GM12878 (cell line): ENCODE results near the gene GFRA1. TPM values are rescaled to one million over a fixed set of nuclear protein-coding genes. Genes with fewer than 3 reads are reported as not detected.

Experiments used
- ATAC-seq: fragments of 200-7000 bp; cut with Tn5 transposase; 3 replicates; pipeline ENCODE4 v1.9.1; 2020; ENCODE audit warnings: mild to moderate bottlenecking, moderate library complexity
- BruUV-seq: library from RNA; stranded (reverse); fragments of 400-500 nt; replicated peaks from 2 replicates; lab custom pipeline; 2021; lab: Mats Ljungman, UMichigan
- CTCF ChIA-PET: fragments of 300-600 bp; sonication (Branson Sonifier 250); formaldehyde crosslinking; extraction: SDS; loops from one replicate; lab custom pipeline; 2021; ENCODE audit warnings: inconsistent platforms; lab: Yijun Ruan, JAX
- POLR2A ChIA-PET: fragments of 350-600 bp; formaldehyde crosslinking; extraction: SDS; loops from one replicate; lab custom pipeline; 2021; ENCODE audit warnings: inconsistent platforms; lab: Charles Lee
- RAD21 ChIA-PET: fragments of 300-600 bp; sonication (Branson Sonifier 250); formaldehyde crosslinking; loops from one replicate; lab custom pipeline; 2023; ENCODE audit warnings: antibody characterized with exemption; ENCODE audit not compliant: unreplicated experiment; lab: Charles Lee
- SMC1A ChIA-PET: fragments of 300-600 bp; sonication (Branson Sonifier 250); formaldehyde crosslinking; loops from one replicate; lab custom pipeline; 2023; ENCODE audit not compliant: unreplicated experiment, uncharacterized antibody; lab: Charles Lee
- DNase-seq: peaks from one replicate; pipeline ENCODE4 v3.0.0-alpha.2; 2011; ENCODE audit warnings: low read depth, low spot score
- FAIRE-seq: peaks from 3 replicates; lab custom pipeline; 2011; peaks lifted over from hg19 to GRCh38; lab: Jason Lieb, UNC
- H2AFZ ChIP-seq: 2 replicates; pipeline ENCODE4 v1.6.0; 2011; ENCODE audit warnings: low read depth, low read length, control low read depth; ENCODE audit not compliant: control insufficient read depth
- H3K27ac ChIP-seq: 2 replicates; pipeline ENCODE4 v1.5.1; 2011; ENCODE audit warnings: control low read depth; ENCODE audit not compliant: control insufficient read depth, insufficient read depth
- H3K27me3 ChIP-seq, 2 experiments: replicated peaks in 1 of 2; 2 replicates each; pipeline versions ENCODE4 v1.6.0 to v1.6.1; 2011; ENCODE audit warnings: low read length in 1 of 2; ENCODE audit not compliant: control insufficient read depth in 2 of 2, insufficient read depth in 2 of 2
- H3K36me3 ChIP-seq, 2 experiments: 2 replicates each; pipeline ENCODE4 v1.5.1; 2011; ENCODE audit warnings: low read length in 1 of 2; ENCODE audit not compliant: control insufficient read depth in 2 of 2, insufficient read depth in 2 of 2
- H3K4me1 ChIP-seq: 2 replicates; pipeline ENCODE4 v1.6.1; 2011; ENCODE audit warnings: mild to moderate bottlenecking, low read length, moderate library complexity, mixed read lengths; ENCODE audit not compliant: control insufficient read depth, insufficient read depth
- H3K4me2 ChIP-seq: 2 replicates; pipeline ENCODE4 v1.6.0; 2011; ENCODE audit warnings: control low read depth; ENCODE audit not compliant: control insufficient read depth, insufficient read depth
- H3K4me3 ChIP-seq: fragments of 200-600 bp; sonication (generic); 2 replicates; pipeline ENCODE4 v1.5.1; 2016
- H3K79me2 ChIP-seq: 2 replicates; pipeline ENCODE4 v1.6.0; 2011; ENCODE audit warnings: low read length; ENCODE audit not compliant: control insufficient read depth, insufficient read depth
- H3K9ac ChIP-seq: 2 replicates; pipeline ENCODE4 v1.8.0; 2011; ENCODE audit warnings: low read length, control low read depth, mixed read lengths; ENCODE audit not compliant: control insufficient read depth, insufficient read depth
- H3K9me3 ChIP-seq: replicated peaks from 3 replicates; pipeline ENCODE4 v1.5.1; 2011; ENCODE audit warnings: mild to moderate bottlenecking, low read length; ENCODE audit not compliant: control insufficient read depth, insufficient read depth
- H4K20me1 ChIP-seq: 2 replicates; pipeline ENCODE4 v1.6.0; 2011; ENCODE audit not compliant: control insufficient read depth, insufficient read depth
- CBFB ChIP-seq: IDR thresholded peaks from 2 replicates; pipeline ENCODE4 v1.6.1; 2016; ENCODE audit warnings: antibody characterized with exemption, low read depth
- CBX3 ChIP-seq: fragments of 200-600 bp; sonication (generic); IDR thresholded peaks from 2 replicates; pipeline ENCODE4 v1.6.1; 2016; ENCODE audit warnings: low read depth, borderline replicate concordance
- ESRRA ChIP-seq: IDR thresholded peaks from 2 replicates; pipeline ENCODE4 v1.6.1; 2012; ENCODE audit warnings: mild to moderate bottlenecking, low read length, improper control_type of control experiment
- FOXM1 ChIP-seq: IDR thresholded peaks from 2 replicates; pipeline ENCODE4 v1.6.1; 2012; ENCODE audit warnings: low read depth, mild to moderate bottlenecking, inconsistent platforms, low read length, moderate library complexity
- IRF4 ChIP-seq: IDR thresholded peaks from 2 replicates; pipeline ENCODE4 v1.6.1; 2011; ENCODE audit warnings: low read depth, low read length
- NFYB ChIP-seq: IDR thresholded peaks from 2 replicates; pipeline ENCODE4 v1.6.1; 2011; ENCODE audit warnings: low read depth, mild to moderate bottlenecking, low read length, improper control_type of control experiment, moderate library complexity; ENCODE audit not compliant: insufficient read depth
- PKNOX1 ChIP-seq: fragments of 450-650 bp; IDR thresholded peaks from 2 replicates; pipeline ENCODE4 v1.6.1; 2016; ENCODE audit warnings: mild to moderate bottlenecking
- RCOR1 ChIP-seq: conservative IDR thresholded peaks from 2 replicates; pipeline ENCODE4 v1.6.1; 2012; ENCODE audit warnings: low read depth, low read length, improper control_type of control experiment
- RUNX3 ChIP-seq: IDR thresholded peaks from 2 replicates; pipeline ENCODE4 v1.6.1; 2012; ENCODE audit warnings: low read length, inconsistent platforms
- SMAD5 ChIP-seq: IDR thresholded peaks from 2 replicates; pipeline ENCODE4 v1.6.1; 2016; ENCODE audit warnings: antibody characterized with exemption, low read depth
- SPI1 ChIP-seq: IDR thresholded peaks from 2 replicates; pipeline ENCODE4 v1.6.1; 2011; ENCODE audit warnings: low read depth, mild to moderate bottlenecking, low read length, moderate library complexity, borderline replicate concordance; ENCODE audit not compliant: insufficient read depth
- SREBF1 ChIP-seq: IDR thresholded peaks from 2 replicates; pipeline ENCODE4 v1.6.1; 2012; ENCODE audit warnings: mild to moderate bottlenecking, low read length
- STAT3 ChIP-seq: IDR thresholded peaks from 2 replicates; pipeline ENCODE4 v1.6.1; 2011; ENCODE audit warnings: low read depth, low read length, improper control_type of control experiment
- YBX1 ChIP-seq: fragments of 450-650 bp; IDR thresholded peaks from 2 replicates; pipeline ENCODE4 v1.6.1; 2016; ENCODE audit warnings: antibody characterized with exemption
- ZBTB11 ChIP-seq: fragments of 450-650 bp; formaldehyde crosslinking; IDR thresholded peaks from 2 replicates; pipeline ENCODE4 v1.5.0; 2022; ENCODE audit warnings: mild to moderate bottlenecking, missing genetic modification characterization
- WGBS: methylation state at CpG from one replicate; pipeline ENCODE4 v1.1.6; 2016; ENCODE audit warnings: low lambda C conversion rate; ENCODE audit not compliant: insufficient replicate concordance, insufficient coverage; ENCODE audit errors: missing lambda C conversion rate; 5-methylcytosine and 5-hydroxymethylcytosine counted together
- in situ Hi-C: fragments of 300-500 bp; cut with MboI; formaldehyde crosslinking; loops from 9 replicates; pipeline ENCODE4 v1.14.3; 2018; ENCODE audit warnings: mixed read lengths
- intact Hi-C: fragments of 100-400 bp; cut with micrococcal nuclease; formaldehyde crosslinking; loops from one replicate; pipeline ENCODE4 v1.14.2; 2022; ENCODE audit not compliant: unreplicated experiment
- polyA plus RNA-seq, 11 experiments: library from polyadenylated mRNA; depleted of rRNA in 4 of 11; unstranded in 6 of 11; stranded (reverse) in 5 of 11; fragments of >200 nt; fragmentation: Nextera tagmentation in 4 of 11; fragmentation: Illumina TruSeq in 1 of 11; extraction: Ambion mirVana in 4 of 11; extraction: Trizol in 1 of 11; gene quantifications; 1 replicate in 1 of 11; 2 replicates in 10 of 11; pipeline versions ENCODE4 v1.2.1 to v1.2.3, GENCODE V29; 2011 to 2016; ENCODE audit warnings: inconsistent platforms in 2 of 11, missing spikeins in 2 of 11, low read depth in 1 of 11
- total RNA-seq, 4 experiments: library from RNA; depleted of rRNA in 3 of 4; stranded (reverse); fragments of >200 nt in 3 of 4; fragmentation: Illumina TruSeq in 1 of 4; extraction: Trizol in 1 of 4; gene quantifications; 2 replicates each; pipeline versions ENCODE4 v1.2.1 to v1.2.3, GENCODE V29; 2013 to 2021

Gene GFRA1
- total and polyA plus RNA-seq, 10 of the 15 experiments (the other 5 are each of a cell fraction or from before 2014, with no cell fraction given) = 0.05 to 0.19 TPM; not detected in 8

- H3K27me3 ChIP-seq = peaks cover 0 to 1% of the 10 kb centered on the region in 2 experiments; a peak in 1 of 4 replicates
- H2AFZ ChIP-seq = no peak overlapping the region
- CTCF ChIA-PET = no interaction called here
- RAD21 ChIA-PET = no interaction called here
- no peaks in the 10 kb centered on the region for H3K36me3 ChIP-seq
- H3K4me3 ChIP-seq = no peak overlapping the region
- FAIRE-seq (no peak), DNase-seq (no peak), ATAC-seq (no peak)
- POLR2A ChIA-PET = interaction anchor here (0.5 kb wide), 1 partner anchor 648 kb away, joined by 3 read pairs; no protein-coding TSS in a partner anchor
- TF ChIP-seq IRF4 (no peak), FOXM1 (no peak), ESRRA (no peak), NFYB (no peak), RCOR1 (no peak), YBX1 (no peak), CBX3 (no peak), SMAD5 (no peak), CBFB (no peak), RUNX3 (no peak), STAT3 (no peak), SREBF1 (no peak), PKNOX1 (no peak), ZBTB11 (CRISPR knock-in tag) (no peak), SPI1 (no peak)
- in situ Hi-C loops = no loop called here
- H3K9ac ChIP-seq = no peak overlapping the region
- no TSS peak for BruUV-seq
- no peaks in the 10 kb centered on the region for H4K20me1 ChIP-seq
- H3K9me3 ChIP-seq = no peaks in the 10 kb centered on the region
- H3K79me2 ChIP-seq = no peaks in the 10 kb centered on the region
- no peak overlapping the region for H3K27ac ChIP-seq
- no peak overlapping the region for H3K4me2 ChIP-seq
- no peaks in the 10 kb centered on the region for H3K4me1 ChIP-seq
- intact Hi-C loops = no loop called here
- WGBS = 26% methylated on average over 9 of the region's 9 CpGs
- SMC1A ChIA-PET = no interaction called here
These were observed 180.0 kb downstream of the GFRA1 start for GRCh38 chr10:116093031-116093430.
